Neural cell (in vitro differentiated cells): ENCODE measurements around the gene CNNM1.

Experiments
- EP300 ChIP-seq: fragments of 450-650 bp; conservative IDR thresholded peaks from 2 replicates; pipeline ENCODE4 v1.6.1; 2014; ENCODE audit warnings: antibody characterized with exemption, mild to moderate bottlenecking, moderate library complexity; ENCODE audit not compliant: poor library complexity, severe bottlenecking
- EZH2 ChIP-seq: fragments of 200-600, 300-800 bp; shearing (Covaris generic), sonication (generic); IDR thresholded peaks from 2 replicates; pipeline ENCODE4 v1.6.1; 2014; ENCODE audit warnings: antibody characterized with exemption, low read length, borderline replicate concordance, mild to moderate bottlenecking; ENCODE audit not compliant: insufficient read depth, poor library complexity, severe bottlenecking
- TF ChIP-seq, protein P1 (sequence below): fragments of 450-650 bp; IDR thresholded peaks from 2 replicates; pipeline ENCODE4 v1.5.1; 2014; ENCODE audit warnings: antibody characterized with exemption, mild to moderate bottlenecking, moderate library complexity; ENCODE audit not compliant: poor library complexity, severe bottlenecking

DNA sequence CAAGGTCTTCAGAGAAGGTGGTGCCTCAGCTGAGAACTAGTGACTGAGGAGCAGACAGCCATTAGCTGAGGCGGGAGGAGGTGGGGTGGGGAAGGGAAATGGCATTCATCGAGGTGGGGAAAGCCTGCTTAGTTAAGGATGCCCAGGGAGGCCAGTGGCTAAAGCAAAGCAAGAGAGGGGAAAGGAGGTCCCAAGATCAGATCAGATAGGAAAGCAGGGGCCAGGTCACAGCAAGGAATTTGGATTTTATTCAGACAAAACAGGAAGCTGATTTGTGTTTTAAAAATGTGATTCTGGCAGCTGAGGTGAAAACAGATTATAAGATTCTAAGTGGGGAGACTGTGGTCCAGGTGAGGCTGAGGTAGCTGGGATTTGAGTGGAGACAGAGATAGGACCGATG, 45.8 kb downstream of the CNNM1 start:
- TF ChIP-seq, protein P1, sequence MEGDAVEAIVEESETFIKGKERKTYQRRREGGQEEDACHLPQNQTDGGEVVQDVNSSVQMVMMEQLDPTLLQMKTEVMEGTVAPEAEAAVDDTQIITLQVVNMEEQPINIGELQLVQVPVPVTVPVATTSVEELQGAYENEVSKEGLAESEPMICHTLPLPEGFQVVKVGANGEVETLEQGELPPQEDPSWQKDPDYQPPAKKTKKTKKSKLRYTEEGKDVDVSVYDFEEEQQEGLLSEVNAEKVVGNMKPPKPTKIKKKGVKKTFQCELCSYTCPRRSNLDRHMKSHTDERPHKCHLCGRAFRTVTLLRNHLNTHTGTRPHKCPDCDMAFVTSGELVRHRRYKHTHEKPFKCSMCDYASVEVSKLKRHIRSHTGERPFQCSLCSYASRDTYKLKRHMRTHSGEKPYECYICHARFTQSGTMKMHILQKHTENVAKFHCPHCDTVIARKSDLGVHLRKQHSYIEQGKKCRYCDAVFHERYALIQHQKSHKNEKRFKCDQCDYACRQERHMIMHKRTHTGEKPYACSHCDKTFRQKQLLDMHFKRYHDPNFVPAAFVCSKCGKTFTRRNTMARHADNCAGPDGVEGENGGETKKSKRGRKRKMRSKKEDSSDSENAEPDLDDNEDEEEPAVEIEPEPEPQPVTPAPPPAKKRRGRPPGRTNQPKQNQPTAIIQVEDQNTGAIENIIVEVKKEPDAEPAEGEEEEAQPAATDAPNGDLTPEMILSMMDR: no peak
- TF ChIP-seq EZH2 (no peak), EP300 (no peak)
